RPMI7951 (cell line): ENCODE data around the gene KIF12. TPM values are rescaled to one million over a fixed set of nuclear protein-coding genes. Genes with fewer than 3 reads are reported as not detected.
"Not testable (repeated sequence)": the region's sequence is repeated elsewhere in the genome, so short reads cannot be mapped to it uniquely, and the experiment has no call there.

Experiments used
- DNase-seq: peaks from one replicate; pipeline ENCODE4 v3.0.0-alpha.2; 2012; ENCODE audit warnings: low read depth
- total RNA-seq: library from RNA; depleted of rRNA; stranded (reverse); fragments of >200 nt; shearing (Covaris generic); gene quantifications from 2 replicates; pipeline ENCODE4 v1.2.3, GENCODE V29; 2014; rRNA removed

KIF12 gene
- total RNA-seq = 0.36 TPM in 1 of 2 replicates, not detected in the other

- DNase-seq = no peak
These were observed at the start of gene KIF12 for GRCh38 chr9:114098936-114099668. Gene KIF12 (minus strand): TSS chr9:114099292. CDS start chr9:114099276, 16 bp downstream.

GRCh38 chr9:114146735-114147134, 47.6 kb upstream of the KIF12 start:
- DNase-seq = no peak

GRCh38 chr9:114143234-114143633, 44.1 kb upstream of the KIF12 start:
- DNase-seq = no peak

- no peak for DNase-seq
These were observed 42.7 kb upstream of the KIF12 start for GRCh38 chr9:114141553-114142402.

- DNase-seq = no peak
These were observed 41.8 kb upstream of the KIF12 start for GRCh38 chr9:114140850-114141249.

- no peak for DNase-seq
These were observed 41.3 kb upstream of the KIF12 start for GRCh38 chr9:114140401-114140800.

- DNase-seq = no peak
These were observed 40.0 kb upstream of the KIF12 start for GRCh38 chr9:114139071-114139470.

- no peak for DNase-seq
These were observed 39.5 kb upstream of the KIF12 start for GRCh38 chr9:114138552-114138971.

- DNase-seq = no peak
These were observed 38.7 kb upstream of the KIF12 start for GRCh38 chr9:114137831-114138230.

- no peak for DNase-seq
These were observed 35.8 kb upstream of the KIF12 start for GRCh38 chr9:114134827-114135396.

- no peak for DNase-seq
These were observed 33.4 kb upstream of the KIF12 start for GRCh38 chr9:114132550-114132918.

GRCh38 chr9:114131808-114132549, 32.9 kb upstream of the KIF12 start:
- no peak for DNase-seq

GRCh38 chr9:114130624-114131277, 31.7 kb upstream of the KIF12 start:
- no peak for DNase-seq

GRCh38 chr9:114130141-114130540, 31.0 kb upstream of the KIF12 start:
- no peak for DNase-seq

GRCh38 chr9:114128759-114129158, 29.7 kb upstream of the KIF12 start:
- not testable (repeated sequence) for DNase-seq

GRCh38 chr9:114126247-114127060, 27.4 kb upstream of the KIF12 start:
- no peak for DNase-seq

GRCh38 chr9:114125476-114126013, 26.5 kb upstream of the KIF12 start:
- no peak for DNase-seq

- DNase-seq = no peak
These were observed 25.8 kb upstream of the KIF12 start for GRCh38 chr9:114124666-114125475.

- no peak for DNase-seq
These were observed 25.0 kb upstream of the KIF12 start for GRCh38 chr9:114124138-114124537.
